Stimulated activated effector memory CD8-positive, alpha-beta T cell treated with anti-CD3 and anti-CD28 coated beads, Interleukin-12 subunit alpha, Interleukin-12 subunit beta, amount 100 ng/mL, for 72 hours (primary cell): ENCODE data around the gene RPS3.
"Not testable (repeated sequence)": the region's sequence is repeated elsewhere in the genome, so short reads cannot be mapped to it uniquely, and the experiment has no call there.

Experiments
- ATAC-seq: fragments of 150-1000 bp; cut with Tn5 transposase; 2 replicates; pipeline ENCODE4 v1.10.0; 2021
- DNase-seq, 2 donors: peaks; one replicate each; pipeline ENCODE4 v3.0.0; 2021 to 2022; ENCODE audit warnings: low spot score in 2 of 2
- H3K27ac Mint-ChIP-seq: one replicate; pipeline ENCODE4 v1.8.0; 2022; ENCODE audit warnings: mild to moderate bottlenecking, mixed read lengths
- H3K36me3 Mint-ChIP-seq: one replicate; pipeline ENCODE4 v1.8.0; 2022; ENCODE audit warnings: mild to moderate bottlenecking, mixed read lengths
- H3K4me1 Mint-ChIP-seq: one replicate; pipeline ENCODE4 v1.8.0; 2022; ENCODE audit warnings: mixed read lengths
- H3K4me3 Mint-ChIP-seq: one replicate; pipeline ENCODE4 v1.8.0; 2022; ENCODE audit warnings: mild to moderate bottlenecking, mixed read lengths
- H3K9me3 Mint-ChIP-seq: one replicate; pipeline ENCODE4 v1.8.0; 2022; ENCODE audit warnings: mixed read lengths

The RPS3 gene

DNA sequence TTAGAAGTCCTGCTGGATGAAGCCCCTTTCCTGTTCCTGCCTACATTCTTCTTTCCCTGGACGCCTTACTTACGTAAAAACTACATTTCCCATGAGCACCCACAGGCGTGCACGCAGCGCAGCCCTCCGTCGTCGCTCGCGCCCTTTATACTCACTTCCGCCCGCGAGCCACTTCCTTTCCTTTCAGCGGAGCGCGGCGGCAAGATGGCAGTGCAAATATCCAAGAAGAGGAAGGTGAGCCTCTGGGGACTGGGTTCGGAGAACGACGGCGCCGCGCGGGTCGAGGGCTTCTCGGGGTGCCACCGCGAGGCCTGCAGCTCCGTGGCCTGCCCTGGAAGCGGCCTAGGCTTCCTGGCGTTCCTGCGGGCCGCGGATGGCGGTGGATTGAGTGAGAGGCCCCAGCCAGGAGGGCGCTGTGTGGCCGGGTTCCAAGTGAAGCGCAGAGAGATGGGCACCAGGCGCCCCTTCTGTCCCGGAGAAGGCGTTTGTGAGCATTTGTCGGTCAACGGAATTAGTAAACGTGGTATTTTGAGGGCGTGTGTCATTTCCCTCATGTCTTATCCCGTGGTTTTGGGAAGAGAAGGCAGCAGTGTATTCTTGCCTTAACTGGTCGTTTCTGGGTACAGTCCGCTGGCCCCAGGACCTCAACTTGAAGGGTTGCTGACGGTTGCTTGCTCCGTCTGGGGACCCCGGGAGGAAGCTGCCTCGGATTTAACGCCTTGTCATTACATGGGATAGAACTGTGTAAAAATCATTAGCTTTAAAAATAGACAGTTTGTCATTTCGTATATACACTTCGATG, at the start of gene RPS3:
TSS of gene RPS3 (plus strand) at position 175 of the 802 bp plus-strand sequence. CDS start at position 205, 30 bp downstream.
- H3K36me3 Mint-ChIP-seq = peaks cover 56% of the 10 kb centered on the region
- DNase-seq (peak; percentile 76 to 94), ATAC-seq (peak; percentile 94)
- no peaks in the 10 kb centered on the region for H3K9me3 Mint-ChIP-seq
- H3K4me3 Mint-ChIP-seq = peak within 1 kb of the TSS; percentile 99
- peaks cover 46% of the 10 kb centered on the region for H3K4me1 Mint-ChIP-seq
- peak within 1 kb of the TSS; percentile 100 for H3K27ac Mint-ChIP-seq

DNA sequence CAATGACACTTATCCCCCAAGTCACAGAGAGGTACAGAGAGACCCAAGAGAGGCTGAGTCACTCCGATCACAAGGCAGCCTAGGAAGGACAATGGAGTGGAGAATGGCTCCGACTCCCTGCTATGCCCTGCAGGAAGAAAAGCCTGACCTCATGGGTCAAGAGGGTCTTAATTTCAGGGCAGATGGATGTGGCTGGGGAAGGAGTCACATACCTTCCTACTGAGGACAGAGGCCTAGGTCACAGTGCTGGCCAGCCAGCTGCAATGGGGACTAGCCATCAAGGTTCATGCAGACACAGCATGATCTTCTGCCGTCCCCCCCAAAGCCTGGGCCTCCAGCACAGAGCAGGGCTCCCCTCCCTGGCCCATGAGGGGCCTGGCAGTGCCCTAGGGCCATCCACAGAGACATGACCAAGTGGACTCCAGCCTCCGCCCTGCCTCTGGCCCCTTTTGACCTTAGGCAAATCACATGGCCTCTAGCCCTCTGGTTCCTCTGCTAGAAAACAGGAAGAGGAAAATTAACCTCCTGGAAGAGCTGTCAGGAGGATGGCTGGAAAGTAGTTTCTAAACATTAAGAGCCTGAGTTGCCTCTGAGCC, 49.7 kb upstream of the RPS3 start:
- Mint-ChIP-seq H3K36me3 (peaks cover 5% of the 10 kb centered on the region), H3K9me3 (no peaks in the 10 kb centered on the region), H3K4me1 (peaks cover 65% of the 10 kb centered on the region), H3K27ac (peak overlapping the region; percentile 84), H3K4me3 (peak overlapping the region; percentile 76)
- ATAC-seq (no peak), DNase-seq (no peak)

DNA sequence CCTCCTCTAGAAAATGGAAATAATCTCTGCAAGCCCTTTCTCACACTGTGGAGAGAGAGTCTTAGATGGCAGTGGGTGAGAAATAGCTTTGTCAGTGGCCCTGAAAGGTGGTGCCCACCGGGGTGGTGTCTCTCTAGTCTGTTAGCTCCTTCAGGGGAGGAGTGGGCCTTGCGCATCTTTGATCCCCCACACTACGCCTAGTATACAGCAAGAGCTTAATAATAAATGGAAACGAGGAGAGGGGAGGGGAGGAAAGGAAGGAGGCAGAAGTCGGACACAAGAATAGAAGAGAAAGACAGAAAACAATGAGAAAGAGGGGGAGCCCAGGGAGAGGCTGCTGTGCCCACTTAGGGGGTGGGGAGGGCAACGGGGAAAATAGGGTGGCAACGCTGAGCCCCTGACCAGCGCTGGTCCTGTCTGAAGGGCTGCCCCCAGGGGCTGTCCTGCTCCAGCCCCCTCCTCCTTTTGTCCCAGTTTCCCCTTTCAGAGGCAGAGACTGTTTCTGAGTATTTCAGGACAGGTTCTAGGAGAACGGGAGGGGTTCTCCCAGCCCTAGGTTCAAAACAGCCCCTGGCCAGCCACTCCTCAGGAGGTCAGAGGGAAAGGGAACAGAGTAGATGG, 49.1 kb upstream of the RPS3 start:
- ATAC-seq (no peak), DNase-seq (no peak)
- no peaks in the 10 kb centered on the region for H3K9me3 Mint-ChIP-seq
- H3K4me1 Mint-ChIP-seq = peaks cover 63% of the 10 kb centered on the region
- peak overlapping the region; percentile 84 for H3K27ac Mint-ChIP-seq
- H3K36me3 Mint-ChIP-seq = peaks cover 5% of the 10 kb centered on the region
- peak overlapping the region; percentile 76 for H3K4me3 Mint-ChIP-seq

DNA sequence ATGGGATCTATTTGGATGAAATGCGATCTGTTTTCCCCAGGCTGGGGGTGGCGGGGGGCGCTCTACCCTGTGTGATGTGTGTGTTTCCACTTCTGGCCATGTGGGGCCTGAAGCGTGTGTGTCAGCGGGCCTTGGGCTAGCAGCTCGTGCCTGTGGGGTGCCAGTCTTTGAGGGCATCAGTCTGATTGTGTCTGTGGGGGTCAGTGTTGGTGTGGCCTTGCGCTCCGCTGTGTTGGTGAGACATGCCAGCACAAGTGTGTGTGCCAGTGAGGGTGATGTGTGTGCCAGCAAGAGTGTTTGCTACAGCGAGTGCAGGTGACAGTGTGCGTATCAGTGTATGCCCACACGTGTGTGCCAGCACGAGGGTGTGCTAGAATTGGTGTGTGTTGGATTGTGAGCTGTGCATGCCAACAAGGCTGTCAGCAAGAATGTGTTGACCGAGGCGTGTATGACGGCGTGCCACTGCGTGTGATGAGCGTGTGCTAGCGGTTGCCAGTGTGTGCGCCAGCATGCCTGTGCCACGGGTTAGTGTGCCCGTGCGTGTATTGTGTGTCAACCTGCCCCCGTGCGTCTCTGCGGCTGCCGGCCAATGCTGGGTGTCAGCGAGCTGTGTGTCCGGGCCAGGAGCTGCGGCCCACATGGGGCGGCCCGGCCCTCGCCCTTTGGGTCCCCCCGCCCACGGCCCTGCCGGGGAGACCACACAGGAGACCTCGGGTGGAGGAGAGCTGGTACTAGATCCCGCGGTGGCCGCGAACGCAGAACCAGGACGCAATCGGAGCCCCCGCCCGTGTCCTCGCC, 48.4 kb upstream of the RPS3 start:
- Mint-ChIP-seq H3K4me3 (peak overlapping the region; percentile 76), H3K4me1 (peaks cover 56% of the 10 kb centered on the region), H3K9me3 (no peaks in the 10 kb centered on the region), H3K36me3 (peaks cover 5% of the 10 kb centered on the region), H3K27ac (peak overlapping the region; percentile 84)
- peak; percentile 43 for ATAC-seq
- DNase-seq = peak in 1 of 2 donors; percentile 64

GRCh38 chr11:75351541-75351790, 47.9 kb upstream of the RPS3 start, which contains the start of gene ARRB1:
Gene ARRB1 (minus strand): TSS chr11:75351661. CDS start chr11:75351607, 54 bp downstream.
- H3K9me3 Mint-ChIP-seq = no peaks in the 10 kb centered on the region
- peaks cover 5% of the 10 kb centered on the region for H3K36me3 Mint-ChIP-seq
- H3K4me3 Mint-ChIP-seq = peak within 1 kb of the TSS; percentile 76
- no peak for ATAC-seq
- peaks cover 51% of the 10 kb centered on the region for H3K4me1 Mint-ChIP-seq
- peak within 1 kb of the TSS; percentile 84 for H3K27ac Mint-ChIP-seq
- no peak for DNase-seq

- no peaks in the 10 kb centered on the region for H3K9me3 Mint-ChIP-seq
- peaks cover 46% of the 10 kb centered on the region for H3K4me1 Mint-ChIP-seq
- DNase-seq (peak; percentile 35 to 76), ATAC-seq (peak; percentile 76)
- peak overlapping the region; percentile 76 for H3K4me3 Mint-ChIP-seq
- peaks cover 5% of the 10 kb centered on the region for H3K36me3 Mint-ChIP-seq
- H3K27ac Mint-ChIP-seq = peak overlapping the region; percentile 68
Observed at GRCh38 chr11:75351791-75352587, 47.3 kb upstream of the RPS3 start.

GRCh38 chr11:75352588-75353206, 46.6 kb upstream of the RPS3 start:
- Mint-ChIP-seq H3K27ac (peak overlapping the region; percentile 68), H3K4me3 (peak overlapping the region; percentile 76), H3K36me3 (peaks cover 5% of the 10 kb centered on the region), H3K9me3 (no peaks in the 10 kb centered on the region), H3K4me1 (peaks cover 44% of the 10 kb centered on the region)
- DNase-seq (no peak), ATAC-seq (no peak)

GRCh38 chr11:75355051-75355450, 44.3 kb upstream of the RPS3 start:
- DNase-seq (no peak), ATAC-seq (no peak)
- Mint-ChIP-seq H3K36me3 (peaks cover 5% of the 10 kb centered on the region), H3K4me1 (peaks cover 27% of the 10 kb centered on the region), H3K27ac (no peak overlapping the region), H3K4me3 (no peak overlapping the region), H3K9me3 (no peaks in the 10 kb centered on the region)

GRCh38 chr11:75356613-75357012, 42.7 kb upstream of the RPS3 start:
- Mint-ChIP-seq H3K9me3 (no peaks in the 10 kb centered on the region), H3K27ac (no peak overlapping the region), H3K4me1 (peaks cover 15% of the 10 kb centered on the region), H3K4me3 (no peak overlapping the region), H3K36me3 (no peaks in the 10 kb centered on the region)
- DNase-seq (no peak), ATAC-seq (no peak)

DNA sequence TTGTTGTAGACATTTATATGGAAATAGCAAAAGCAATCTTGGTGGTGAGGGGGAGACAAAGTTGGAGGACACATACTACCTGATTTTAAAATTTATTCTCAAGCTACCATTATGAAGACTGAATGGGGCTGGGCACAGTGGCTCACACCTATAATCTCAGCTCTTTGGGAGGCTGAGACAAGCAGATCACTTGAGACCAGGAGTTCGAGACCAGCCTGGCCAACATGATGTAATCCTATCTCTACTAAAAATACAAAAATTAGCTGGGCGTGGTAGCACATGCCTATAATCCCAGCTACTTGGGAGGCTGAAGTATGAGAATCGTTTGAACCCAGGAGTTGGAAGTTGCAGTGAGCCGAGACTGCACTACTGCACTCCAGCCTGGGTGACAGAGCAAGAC, 37.0 kb upstream of the RPS3 start:
- H3K9me3 Mint-ChIP-seq, H3K4me1 Mint-ChIP-seq, H3K27ac Mint-ChIP-seq, H3K4me3 Mint-ChIP-seq, DNase-seq, ATAC-seq, H3K36me3 Mint-ChIP-seq: not testable (repeated sequence)

DNA sequence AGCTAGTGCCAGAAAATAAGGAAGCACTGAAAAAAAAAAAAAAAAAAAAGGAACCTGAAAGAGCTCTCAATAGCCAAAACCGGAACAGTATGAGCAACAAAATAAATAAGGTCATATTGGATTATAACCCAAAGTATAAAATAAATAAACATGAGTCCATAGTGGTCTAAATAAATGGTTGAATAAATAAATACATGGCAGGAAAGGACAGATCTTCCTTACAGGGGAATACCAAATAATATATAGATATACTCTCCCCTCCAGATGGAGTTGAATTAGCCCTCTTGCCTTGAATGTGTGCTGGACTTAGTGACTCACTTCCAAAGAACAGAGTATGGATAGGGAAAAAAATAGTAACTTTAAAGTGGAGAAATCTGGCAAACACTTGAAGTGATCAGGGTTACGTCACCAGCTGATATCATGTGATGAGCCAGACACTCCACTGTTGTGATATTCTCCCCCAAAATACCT, 33.6 kb upstream of the RPS3 start:
- Mint-ChIP-seq H3K4me1 (peaks cover 7% of the 10 kb centered on the region), H3K36me3 (no peaks in the 10 kb centered on the region), H3K27ac (no peak overlapping the region), H3K4me3 (no peak overlapping the region), H3K9me3 (no peaks in the 10 kb centered on the region)
- DNase-seq (no peak), ATAC-seq (no peak)

DNA sequence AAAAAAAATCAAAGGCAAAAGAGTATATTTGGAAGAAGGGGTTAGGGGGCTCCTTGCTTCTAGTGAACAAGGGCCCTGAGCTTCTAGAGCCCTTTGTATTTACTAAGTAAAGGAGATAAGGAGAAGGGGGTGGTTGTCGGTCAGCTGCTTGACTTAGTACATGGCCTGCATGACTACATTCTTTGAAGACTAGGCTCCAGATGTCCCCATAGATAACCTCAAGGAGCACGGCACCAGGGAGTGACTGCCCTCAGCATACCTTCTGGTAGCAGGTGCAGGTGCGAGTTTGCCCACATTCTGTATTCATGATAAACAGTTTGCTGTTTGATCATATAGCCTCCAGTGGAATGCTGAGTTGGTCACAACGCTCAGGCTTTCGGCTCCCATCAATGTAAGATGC, 32.5 kb upstream of the RPS3 start:
- ATAC-seq, H3K27ac Mint-ChIP-seq, H3K9me3 Mint-ChIP-seq, H3K36me3 Mint-ChIP-seq, DNase-seq, H3K4me1 Mint-ChIP-seq, H3K4me3 Mint-ChIP-seq: not testable (repeated sequence)

GRCh38 chr11:75369560-75370255, 29.6 kb upstream of the RPS3 start:
- peaks cover 7% of the 10 kb centered on the region for H3K4me1 Mint-ChIP-seq
- no peak for ATAC-seq
- no peaks in the 10 kb centered on the region for H3K9me3 Mint-ChIP-seq
- DNase-seq = no peak
- no peak overlapping the region for H3K4me3 Mint-ChIP-seq
- H3K36me3 Mint-ChIP-seq = no peaks in the 10 kb centered on the region
- H3K27ac Mint-ChIP-seq = no peak overlapping the region
